Measurements from ENCODE around the gene SLC6A17. TPM values are rescaled to one million over a fixed set of nuclear protein-coding genes. Genes with fewer than 3 reads are reported as not detected.

SLC6A17 gene
- total RNA-seq, 1 donor from 2014 or later: 0.11 TPM

- Histone ChIP-seq H3K27me3 (no peaks in the 10 kb centered on the region), H3K4me1 (no peaks in the 10 kb centered on the region), H3K36me3 (no peaks in the 10 kb centered on the region), H3K27ac (no peak overlapping the region), H3K4me3 (no peak overlapping the region), H3K9me3 (peaks cover 0 to 2% of the 10 kb centered on the region in 2 donors)
- no peak for DNase-seq (ENCODE audit: low spot score in 2 of 2)
- no peak for TF ChIP-seq CTCF (IDR thresholded peaks at IDR 0.05)
- intact Hi-C loops (cut with DNase I): no loop called here
Observed at GRCh38 chr1:110118636-110119396, 31.5 kb upstream of the SLC6A17 start.

DNA sequence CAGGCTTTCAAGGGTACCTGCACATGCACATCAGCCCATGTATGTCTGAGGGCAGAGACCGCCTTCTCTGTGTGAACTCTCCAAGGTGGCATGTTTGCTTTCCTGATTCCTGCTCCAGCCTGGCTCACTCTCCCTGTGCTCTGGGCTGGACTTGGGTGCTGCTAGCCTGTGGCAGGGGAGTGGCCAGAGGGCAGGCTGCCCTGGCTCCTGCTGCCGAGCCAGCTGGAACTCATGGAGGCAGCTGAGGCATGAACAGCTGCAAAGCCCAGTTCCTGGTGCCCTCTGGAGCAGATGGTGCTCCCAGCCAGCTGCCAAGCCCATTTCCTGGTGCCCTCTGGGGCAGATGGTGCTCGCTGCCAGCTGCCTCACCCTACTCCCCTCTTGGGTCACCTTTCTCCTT, 30.5 kb upstream of the SLC6A17 start:
- no peak for TF ChIP-seq CTCF (IDR thresholded peaks at IDR 0.05)
- intact Hi-C loops (cut with DNase I): no loop called here

DNA sequence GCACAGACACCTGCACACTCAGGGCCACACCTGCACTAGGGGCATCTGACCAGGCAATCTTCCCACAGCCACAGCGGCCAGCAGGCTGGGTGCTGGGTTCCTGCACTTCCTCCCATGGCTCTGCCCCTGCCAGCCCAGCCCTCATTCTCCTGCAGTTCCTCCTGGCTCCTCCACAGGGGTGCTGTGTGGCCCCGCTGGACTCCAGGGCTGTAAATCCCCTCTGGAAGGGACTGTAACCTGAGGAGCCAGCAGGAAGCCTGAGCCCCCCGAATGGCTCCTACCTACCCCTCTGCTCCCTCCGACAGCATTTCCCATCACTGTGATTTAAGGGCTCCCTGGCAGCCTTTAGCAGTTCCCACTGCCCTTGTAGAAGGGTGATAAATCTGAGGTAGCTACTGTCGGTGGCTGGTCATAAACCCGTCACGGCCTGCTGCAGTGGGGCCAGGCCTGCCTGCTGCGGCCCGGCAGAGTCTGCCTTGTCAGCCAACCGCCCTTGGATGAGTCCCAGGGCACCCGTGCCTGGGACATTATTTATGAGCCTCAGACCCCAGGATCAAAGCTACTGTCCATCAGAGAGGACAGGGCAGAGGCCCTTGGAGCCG, 29.2 kb upstream of the SLC6A17 start:
- no peaks in the 10 kb centered on the region for H3K4me1 ChIP-seq
- no peak overlapping the region for H3K27ac ChIP-seq
- intact Hi-C loops (cut with DNase I): no loop called here
- no peaks in the 10 kb centered on the region for H3K27me3 ChIP-seq
- no peak for DNase-seq (ENCODE audit: low spot score in 2 of 2)
- TF ChIP-seq CTCF (IDR thresholded peaks at IDR 0.05): no peak
- peaks cover 0 to 6% of the 10 kb centered on the region in 2 donors for H3K9me3 ChIP-seq
- no peaks in the 10 kb centered on the region for H3K36me3 ChIP-seq
- H3K4me3 ChIP-seq: no peak overlapping the region

More for the DNA sequence above, 30.5 kb upstream of the SLC6A17 start:
- no peak for DNase-seq (ENCODE audit: low spot score in 2 of 2)
- peaks cover 0 to 6% of the 10 kb centered on the region in 2 donors for H3K9me3 ChIP-seq
- H3K36me3 ChIP-seq: no peaks in the 10 kb centered on the region
- no peak overlapping the region for H3K4me3 ChIP-seq
- no peak overlapping the region for H3K27ac ChIP-seq
- H3K4me1 ChIP-seq: no peaks in the 10 kb centered on the region
- H3K27me3 ChIP-seq: no peaks in the 10 kb centered on the region

DNA sequence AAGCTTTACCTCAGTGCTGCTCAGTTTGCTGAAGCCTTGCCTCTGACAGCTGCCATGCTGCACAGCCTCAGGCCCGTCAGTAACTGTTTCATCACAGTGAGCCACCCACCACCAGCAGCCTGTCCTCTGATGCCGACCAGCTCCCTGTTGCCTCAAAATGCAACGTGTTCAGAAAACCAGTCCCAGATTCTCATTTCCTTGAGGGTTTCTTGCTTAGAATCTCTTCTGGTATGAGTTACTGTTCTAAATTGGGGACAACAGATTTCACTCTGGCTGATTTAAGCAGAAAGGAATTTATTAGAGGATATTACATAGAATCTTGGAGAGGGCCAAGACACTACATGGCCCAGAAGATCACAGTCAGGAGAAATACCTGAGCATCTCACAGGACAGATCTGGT, 27.1 kb upstream of the SLC6A17 start:
- Histone ChIP-seq H3K4me3 (no peak overlapping the region), H3K27ac (no peak overlapping the region), H3K4me1 (no peaks in the 10 kb centered on the region), H3K27me3 (no peaks in the 10 kb centered on the region), H3K36me3 (no peaks in the 10 kb centered on the region), H3K9me3 (peaks cover 0 to 6% of the 10 kb centered on the region in 2 donors)
- no peak for TF ChIP-seq CTCF (IDR thresholded peaks at IDR 0.05)
- no peak for DNase-seq (ENCODE audit: low spot score in 2 of 2)
- intact Hi-C loops (cut with DNase I): no loop called here

GRCh38 chr1:110125810-110126209, 24.5 kb upstream of the SLC6A17 start:
- Histone ChIP-seq H3K27me3 (no peaks in the 10 kb centered on the region), H3K36me3 (no peaks in the 10 kb centered on the region), H3K4me1 (no peaks in the 10 kb centered on the region), H3K27ac (no peak overlapping the region), H3K9me3 (peaks cover 0 to 6% of the 10 kb centered on the region in 2 donors), H3K4me3 (no peak overlapping the region)
- DNase-seq (ENCODE audit: low spot score in 2 of 2): no peak
- no peak for TF ChIP-seq CTCF (IDR thresholded peaks at IDR 0.05)
- intact Hi-C loops (cut with DNase I): no loop called here

Measured in ascending aorta (tissue), 2 donors.